ENCODE measurements around the gene CD93.

DNA sequence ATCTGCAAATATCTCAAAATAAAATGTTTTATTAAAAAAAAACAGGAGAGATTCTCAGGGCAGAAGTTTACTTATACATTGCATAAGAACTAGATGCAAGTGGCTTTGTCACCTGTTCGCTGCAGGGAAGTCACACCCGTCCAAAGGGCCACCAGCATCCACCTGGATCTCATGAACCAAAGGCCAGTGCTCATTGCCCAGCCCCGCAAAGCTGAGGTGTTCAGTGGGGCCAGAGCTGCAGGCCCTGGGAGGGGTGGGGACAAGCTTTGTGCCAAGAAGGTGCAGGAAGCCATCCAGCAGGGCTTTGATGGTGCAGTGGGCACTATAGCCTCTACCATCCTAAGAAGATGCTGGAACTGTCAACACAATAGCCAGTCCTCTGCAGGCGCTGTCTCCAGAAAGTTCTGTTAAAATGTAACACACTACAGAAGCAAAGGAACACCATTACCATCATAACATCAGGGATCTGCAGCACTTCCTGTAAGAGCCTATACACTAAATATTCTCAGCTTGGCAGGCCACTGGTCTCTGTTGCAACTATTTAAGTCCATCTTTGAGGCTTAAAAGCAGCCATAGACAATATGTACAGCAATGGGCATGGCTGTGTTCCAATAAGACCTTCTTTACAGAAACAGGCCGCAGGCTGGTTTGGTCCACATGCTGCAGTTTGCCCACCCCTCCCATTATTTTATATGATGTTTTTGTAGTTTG, 15.7 kb upstream of the CD93 start:
- no peak for TF ChIP-seq EP300 (IDR thresholded peaks at IDR 0.05)
- TF ChIP-seq, protein P1, sequence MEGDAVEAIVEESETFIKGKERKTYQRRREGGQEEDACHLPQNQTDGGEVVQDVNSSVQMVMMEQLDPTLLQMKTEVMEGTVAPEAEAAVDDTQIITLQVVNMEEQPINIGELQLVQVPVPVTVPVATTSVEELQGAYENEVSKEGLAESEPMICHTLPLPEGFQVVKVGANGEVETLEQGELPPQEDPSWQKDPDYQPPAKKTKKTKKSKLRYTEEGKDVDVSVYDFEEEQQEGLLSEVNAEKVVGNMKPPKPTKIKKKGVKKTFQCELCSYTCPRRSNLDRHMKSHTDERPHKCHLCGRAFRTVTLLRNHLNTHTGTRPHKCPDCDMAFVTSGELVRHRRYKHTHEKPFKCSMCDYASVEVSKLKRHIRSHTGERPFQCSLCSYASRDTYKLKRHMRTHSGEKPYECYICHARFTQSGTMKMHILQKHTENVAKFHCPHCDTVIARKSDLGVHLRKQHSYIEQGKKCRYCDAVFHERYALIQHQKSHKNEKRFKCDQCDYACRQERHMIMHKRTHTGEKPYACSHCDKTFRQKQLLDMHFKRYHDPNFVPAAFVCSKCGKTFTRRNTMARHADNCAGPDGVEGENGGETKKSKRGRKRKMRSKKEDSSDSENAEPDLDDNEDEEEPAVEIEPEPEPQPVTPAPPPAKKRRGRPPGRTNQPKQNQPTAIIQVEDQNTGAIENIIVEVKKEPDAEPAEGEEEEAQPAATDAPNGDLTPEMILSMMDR (IDR thresholded peaks at IDR 0.05): no peak
- no peak for TF ChIP-seq POLR2A (IDR thresholded peaks at IDR 0.05; ENCODE audit: low read depth)

All from esophagus muscularis mucosa (tissue), 4 donors.